Nephron (organoid): Measurements from ENCODE around the gene IL19.
A peak's percentile ranks its signal among the peaks of the same experiment; 100 is the strongest.

Experiments
- H3K27ac Mint-ChIP-seq, 3 experiments: 2 replicates each; pipeline ENCODE4 v1.8.0; 2020; ENCODE audit warnings: mixed read lengths in 3 of 3, mild to moderate bottlenecking in 2 of 3, moderate library complexity in 1 of 3
- H3K27me3 Mint-ChIP-seq: 2 replicates; pipeline ENCODE4 v1.8.0; 2021; ENCODE audit warnings: low read depth, mild to moderate bottlenecking, moderate library complexity, mixed read lengths
- H3K36me3 Mint-ChIP-seq: 2 replicates; pipeline ENCODE4 v1.8.0; 2020; ENCODE audit warnings: low read depth, mixed read lengths
- H3K4me1 Mint-ChIP-seq: 2 replicates; pipeline ENCODE4 v1.8.0; 2020; ENCODE audit warnings: mixed read lengths
- H3K4me3 Mint-ChIP-seq, 3 experiments: 2 replicates each; pipeline ENCODE4 v1.8.0; 2020; ENCODE audit warnings: mild to moderate bottlenecking in 3 of 3, mixed read lengths in 3 of 3, moderate library complexity in 2 of 3
- H3K9me3 Mint-ChIP-seq: 2 replicates; pipeline ENCODE4 v1.8.0; 2020; ENCODE audit warnings: mixed read lengths
- CTCF ChIP-seq, 3 experiments: fragments of 200-600 bp; sonication (generic); IDR thresholded peaks; one replicate each; pipeline ENCODE4 v1.5.0; 2021; ENCODE audit warnings: antibody characterized with exemption in 3 of 3; ENCODE audit not compliant: unreplicated experiment in 3 of 3

The IL19 gene

GRCh38 chr1:206770531-206771337 is at the start of gene IL19:
TSS of gene IL19 (plus strand) at chr1:206770773. CDS start at chr1:206836663, 65,890 bp downstream.
- peaks cover 33% of the 10 kb centered on the region for H3K4me1 Mint-ChIP-seq
- no peaks in the 10 kb centered on the region for H3K9me3 Mint-ChIP-seq
- H3K4me3 Mint-ChIP-seq, result peak within 1 kb of the TSS in 2 of 3 experiments; percentile 28 to 37
- TF ChIP-seq CTCF (IDR thresholded peaks at IDR 0.05; ENCODE audit: unreplicated experiment in 3 of 3), result no peak
- H3K36me3 Mint-ChIP-seq, result no peaks in the 10 kb centered on the region
- peaks cover 18% of the 10 kb centered on the region for H3K27me3 Mint-ChIP-seq
- H3K27ac Mint-ChIP-seq, result peak within 1 kb of the TSS; percentile 48 to 73 (median 66)

GRCh38 chr1:206721454-206721853 is 49.1 kb upstream of the IL19 start:
- no peak overlapping the region for H3K27ac Mint-ChIP-seq

DNA sequence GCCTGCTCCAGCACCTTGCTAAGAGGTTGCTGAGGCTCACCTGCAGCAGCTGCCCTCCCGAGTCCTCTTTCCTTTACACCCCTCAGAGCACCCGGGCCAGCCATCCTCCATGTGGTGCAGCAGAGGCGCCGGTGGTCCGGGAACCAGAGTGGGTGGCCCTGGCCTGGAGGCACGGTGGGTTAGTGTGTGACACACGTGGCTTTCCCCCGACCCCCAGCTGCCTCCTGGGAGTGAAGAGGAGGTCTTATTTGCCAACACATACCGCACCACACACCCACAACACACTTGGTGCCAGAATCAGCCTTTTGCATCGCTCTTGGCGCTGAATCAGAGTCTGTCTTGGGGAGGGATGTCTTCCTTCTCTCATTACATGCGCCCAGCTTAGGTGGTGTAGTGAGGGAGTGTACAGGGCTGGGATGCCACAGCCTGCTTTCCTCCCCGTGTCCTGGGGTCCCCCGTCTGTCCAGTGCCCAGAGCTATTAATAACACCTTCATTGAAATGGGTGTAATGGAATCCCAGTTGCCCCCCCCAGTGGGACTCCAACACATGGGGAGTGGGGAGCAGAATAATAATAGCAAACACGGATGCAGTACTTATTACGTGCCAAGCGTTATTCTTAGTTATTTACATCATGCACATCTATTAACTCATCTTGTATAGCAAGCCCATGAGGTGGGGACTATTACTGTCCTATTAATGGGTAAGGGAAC is 47.7 kb upstream of the IL19 start:
- Mint-ChIP-seq H3K27ac (no peak overlapping the region), H3K36me3 (no peaks in the 10 kb centered on the region), H3K4me1 (peaks cover 60% of the 10 kb centered on the region), H3K9me3 (no peaks in the 10 kb centered on the region), H3K27me3 (no peaks in the 10 kb centered on the region), H3K4me3 (no peak overlapping the region)
- no peak for TF ChIP-seq CTCF (IDR thresholded peaks at IDR 0.05; ENCODE audit: unreplicated experiment in 3 of 3)

More at GRCh38 chr1:206721454-206721853, 49.1 kb upstream of the IL19 start:
- Mint-ChIP-seq H3K4me1 (peaks cover 65% of the 10 kb centered on the region), H3K9me3 (no peaks in the 10 kb centered on the region), H3K27me3 (no peaks in the 10 kb centered on the region), H3K36me3 (no peaks in the 10 kb centered on the region), H3K4me3 (no peak overlapping the region)
- TF ChIP-seq CTCF (IDR thresholded peaks at IDR 0.05; ENCODE audit: unreplicated experiment in 3 of 3), result no peak

DNA sequence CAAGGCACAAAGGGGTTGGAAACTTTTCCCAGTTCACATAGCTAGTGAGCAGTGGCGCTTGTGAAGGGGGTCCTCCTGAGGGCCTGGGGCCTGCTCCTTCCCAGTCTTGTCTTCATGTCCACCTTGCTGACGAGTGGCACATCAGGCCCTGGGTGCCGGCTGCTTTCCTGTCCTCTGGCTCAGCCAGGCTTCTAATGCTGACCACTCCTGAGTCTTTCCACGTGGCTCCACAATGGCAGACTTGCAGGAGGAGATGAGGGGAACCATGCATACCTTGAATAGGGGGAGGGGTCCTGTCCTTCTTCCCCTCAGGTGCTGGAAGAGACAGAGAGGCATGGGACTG is 47.1 kb upstream of the IL19 start:
- peaks cover 59% of the 10 kb centered on the region for H3K4me1 Mint-ChIP-seq
- no peak overlapping the region for H3K4me3 Mint-ChIP-seq
- no peaks in the 10 kb centered on the region for H3K27me3 Mint-ChIP-seq
- H3K36me3 Mint-ChIP-seq, result no peaks in the 10 kb centered on the region
- TF ChIP-seq CTCF (IDR thresholded peaks at IDR 0.05; ENCODE audit: unreplicated experiment in 3 of 3), result no peak
- no peaks in the 10 kb centered on the region for H3K9me3 Mint-ChIP-seq
- H3K27ac Mint-ChIP-seq, result peak overlapping the region; percentile 60 to 71 (median 63)

DNA sequence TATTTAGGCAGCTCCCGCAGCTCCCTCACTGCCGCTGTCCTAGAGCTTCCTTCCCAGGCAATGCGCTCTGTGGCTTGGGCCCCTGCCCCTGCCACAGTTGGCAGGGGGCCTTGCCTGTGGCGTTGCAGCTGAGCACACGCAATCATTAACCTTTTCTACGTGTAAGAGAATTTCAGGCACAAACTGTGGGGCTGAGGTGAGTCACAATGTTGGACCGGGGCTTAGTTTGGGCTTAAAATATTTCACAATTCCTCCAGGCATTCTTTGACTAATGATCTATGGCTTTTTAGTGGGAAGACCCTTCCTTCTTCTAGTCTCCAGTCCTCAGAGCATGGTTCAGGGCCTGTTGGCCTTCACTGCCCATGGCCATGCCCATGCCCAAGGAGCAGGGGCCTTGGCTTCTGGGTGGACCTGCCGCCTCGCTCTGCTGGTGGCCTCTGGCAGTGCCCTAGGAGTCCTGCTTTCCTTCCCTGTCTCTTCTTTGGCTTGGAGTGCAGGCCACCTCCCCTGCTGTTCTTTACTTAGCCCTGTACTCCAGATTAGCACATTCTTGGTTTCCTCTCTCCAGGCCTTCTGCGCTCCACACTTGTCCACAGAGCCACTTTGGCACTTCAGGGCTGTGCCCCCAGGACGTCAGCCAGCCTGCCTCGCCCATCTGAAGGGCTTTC is 46.6 kb upstream of the IL19 start:
- TF ChIP-seq CTCF (IDR thresholded peaks at IDR 0.05; ENCODE audit: unreplicated experiment in 3 of 3), result no peak
- no peaks in the 10 kb centered on the region for H3K27me3 Mint-ChIP-seq
- no peaks in the 10 kb centered on the region for H3K9me3 Mint-ChIP-seq
- H3K4me1 Mint-ChIP-seq, result peaks cover 54% of the 10 kb centered on the region
- peaks cover 3% of the 10 kb centered on the region for H3K36me3 Mint-ChIP-seq
- peak overlapping the region; percentile 60 to 71 (median 63) for H3K27ac Mint-ChIP-seq
- no peak overlapping the region for H3K4me3 Mint-ChIP-seq
